ENCODE results near the gene GABRB1. TPM values are rescaled to one million over a fixed set of nuclear protein-coding genes. Genes with fewer than 3 reads are reported as not detected.

Gene GABRB1
- total RNA-seq, 1 experiment from 2014 or later, result not detected

GRCh38 chr4:47084111-47084510, 52.7 kb downstream of the GABRB1 start:
- H3K27ac ChIP-seq (ENCODE audit: low read depth, low read length), result no peak overlapping the region
- RAD21 ChIA-PET (ENCODE audit: low non-redundant PET in 1 of 2, low total read pairs in 2 of 2, uncharacterized antibody in 2 of 2, unreplicated experiment in 2 of 2), result no interaction called here
- TF ChIP-seq ATF3 (IDR thresholded peaks at IDR 0.05) (no peak), SIN3A (IDR thresholded peaks at IDR 0.05; ENCODE audit: low read depth) (no peak), POLR2AphosphoS5 (IDR thresholded peaks at IDR 0.05; ENCODE audit: low read depth, low read length) (no peak), REST (IDR thresholded peaks at IDR 0.05; ENCODE audit: low read depth) (no peak), CTCF (IDR thresholded peaks at IDR 0.05 in 2 of 3, conservative IDR thresholded peaks at IDR 0.05 in 1 of 3; ENCODE audit: borderline replicate concordance in 1 of 3, insufficient read depth in 1 of 3, low read depth in 2 of 3, low read length in 2 of 3) (no peak)
- H3K4me1 ChIP-seq (ENCODE audit: control insufficient read depth in 1 of 2, insufficient read depth in 2 of 2, low read length in 2 of 2), result no peaks in the 10 kb centered on the region
- no peak for DNase-seq (ENCODE audit: low read depth, low spot score)
- H3K79me2 ChIP-seq (ENCODE audit: insufficient read depth, low read length), result no peaks in the 10 kb centered on the region
- no peaks in the 10 kb centered on the region for H3K9me2 ChIP-seq (ENCODE audit: insufficient read depth)
- H2AFZ ChIP-seq (ENCODE audit: low read depth, low read length, poor library complexity, severe bottlenecking), result no peak overlapping the region
- POLR2A ChIA-PET, result no interaction called here
- H3K27me3 ChIP-seq (ENCODE audit: insufficient read depth, low read length), result no peaks in the 10 kb centered on the region
- H3K36me3 ChIP-seq (ENCODE audit: control insufficient read depth in 1 of 2, insufficient read depth in 2 of 2, low read length in 2 of 2), result no peaks in the 10 kb centered on the region
- no peaks in the 10 kb centered on the region for H4K20me1 ChIP-seq (ENCODE audit: insufficient read depth)
- H3K4me3 ChIP-seq (replicated peaks in 1 of 2; ENCODE audit: low read depth in 1 of 2, low read length in 2 of 2), result no peak overlapping the region
- CTCF ChIA-PET, result no interaction called here
- no peak for ATAC-seq
- intact Hi-C loops (cut with micrococcal nuclease), result no loop called here
- H3K4me2 ChIP-seq (ENCODE audit: low read length), result no peak overlapping the region
- no peak overlapping the region for H3K9ac ChIP-seq (ENCODE audit: low read length)
- no TSS peak for BruUV-seq (replicated peaks)
- H3K9me3 ChIP-seq (ENCODE audit: control insufficient read depth in 1 of 2, insufficient read depth in 1 of 2, low read depth in 1 of 2, low read length in 2 of 2), result no peaks in the 10 kb centered on the region

All from HCT116 (cell line).